Measurements from ENCODE around the gene ZNF26.

ZNF26 gene

GRCh38 chr12:133037207-133038005 is 51.2 kb downstream of the ZNF26 start, which contains the start of gene ZNF84:
ZNF84 (plus strand) TSS chr12:133037509; CDS start chr12:133041468, 3,959 bp downstream.
- peaks cover 7% of the 10 kb centered on the region for H3K4me1 ChIP-seq (ENCODE audit: control insufficient read depth, insufficient read depth, low read length)
- H3K27me3 ChIP-seq (replicated peaks; ENCODE audit: control insufficient read depth, insufficient read depth, low read length): no peaks in the 10 kb centered on the region
- H3K9me3 ChIP-seq (ENCODE audit: control insufficient read depth, low read length): peaks cover 31% of the 10 kb centered on the region
- DNase-seq (ENCODE audit: low read depth): peak; percentile 99
- H3K4me3 ChIP-seq (ENCODE audit: low read length): peak within 1 kb of the TSS; percentile 91
- H3K36me3 ChIP-seq (ENCODE audit: control insufficient read depth, insufficient read depth, low read length, severe bottlenecking): peaks cover 22% of the 10 kb centered on the region
- H3K9ac ChIP-seq (ENCODE audit: low read length): peak within 1 kb of the TSS; percentile 90

- H3K27me3 ChIP-seq (replicated peaks; ENCODE audit: control insufficient read depth, insufficient read depth, low read length): no peaks in the 10 kb centered on the region
- H3K36me3 ChIP-seq (ENCODE audit: control insufficient read depth, insufficient read depth, low read length, severe bottlenecking): peaks cover 30% of the 10 kb centered on the region
- peaks cover 7% of the 10 kb centered on the region for H3K4me1 ChIP-seq (ENCODE audit: control insufficient read depth, insufficient read depth, low read length)
- DNase-seq (ENCODE audit: low read depth): peak; percentile 10
- peaks cover 39% of the 10 kb centered on the region for H3K9me3 ChIP-seq (ENCODE audit: control insufficient read depth, low read length)
- H3K9ac ChIP-seq (ENCODE audit: low read length): peak overlapping the region; percentile 90
- peak overlapping the region; percentile 91 for H3K4me3 ChIP-seq (ENCODE audit: low read length)
Observed at GRCh38 chr12:133038118-133038709, 52.0 kb downstream of the ZNF26 start.

- Histone ChIP-seq H3K4me1 (ENCODE audit: control insufficient read depth, insufficient read depth, low read length) (no peaks in the 10 kb centered on the region), H3K9ac (ENCODE audit: low read length) (no peak overlapping the region), H3K36me3 (ENCODE audit: control insufficient read depth, insufficient read depth, low read length, severe bottlenecking) (peaks cover 98% of the 10 kb centered on the region), H3K27me3 (replicated peaks; ENCODE audit: control insufficient read depth, insufficient read depth, low read length) (no peaks in the 10 kb centered on the region), H3K9me3 (ENCODE audit: control insufficient read depth, low read length) (peaks cover 98% of the 10 kb centered on the region), H3K4me3 (ENCODE audit: low read length) (peak overlapping the region; percentile 68)
- DNase-seq (ENCODE audit: low read depth): no peak
Observed at GRCh38 chr12:133046698-133047097, 60.5 kb downstream of the ZNF26 start.

- no peak for DNase-seq (ENCODE audit: low read depth)
- peaks cover 100% of the 10 kb centered on the region for H3K9me3 ChIP-seq (ENCODE audit: control insufficient read depth, low read length)
- H3K4me1 ChIP-seq (ENCODE audit: control insufficient read depth, insufficient read depth, low read length): no peaks in the 10 kb centered on the region
- H3K4me3 ChIP-seq (ENCODE audit: low read length): peak overlapping the region; percentile 76
- no peaks in the 10 kb centered on the region for H3K27me3 ChIP-seq (replicated peaks; ENCODE audit: control insufficient read depth, insufficient read depth, low read length)
- H3K9ac ChIP-seq (ENCODE audit: low read length): no peak overlapping the region
- peaks cover 99% of the 10 kb centered on the region for H3K36me3 ChIP-seq (ENCODE audit: control insufficient read depth, insufficient read depth, low read length, severe bottlenecking)
Observed at GRCh38 chr12:133057446-133057845, 71.3 kb downstream of the ZNF26 start.

GRCh38 chr12:133058203-133059113 is 72.3 kb downstream of the ZNF26 start:
- no peak overlapping the region for H3K9ac ChIP-seq (ENCODE audit: low read length)
- H3K27me3 ChIP-seq (replicated peaks; ENCODE audit: control insufficient read depth, insufficient read depth, low read length): no peaks in the 10 kb centered on the region
- peak overlapping the region; percentile 76 for H3K4me3 ChIP-seq (ENCODE audit: low read length)
- H3K9me3 ChIP-seq (ENCODE audit: control insufficient read depth, low read length): peaks cover 100% of the 10 kb centered on the region
- H3K36me3 ChIP-seq (ENCODE audit: control insufficient read depth, insufficient read depth, low read length, severe bottlenecking): peaks cover 99% of the 10 kb centered on the region
- no peaks in the 10 kb centered on the region for H3K4me1 ChIP-seq (ENCODE audit: control insufficient read depth, insufficient read depth, low read length)
- DNase-seq (ENCODE audit: low read depth): no peak

GRCh38 chr12:133061954-133062353 is 75.8 kb downstream of the ZNF26 start:
- no peaks in the 10 kb centered on the region for H3K4me1 ChIP-seq (ENCODE audit: control insufficient read depth, insufficient read depth, low read length)
- peaks cover 72% of the 10 kb centered on the region for H3K36me3 ChIP-seq (ENCODE audit: control insufficient read depth, insufficient read depth, low read length, severe bottlenecking)
- no peak for DNase-seq (ENCODE audit: low read depth)
- H3K9me3 ChIP-seq (ENCODE audit: control insufficient read depth, low read length): peaks cover 99% of the 10 kb centered on the region
- no peak overlapping the region for H3K9ac ChIP-seq (ENCODE audit: low read length)
- H3K4me3 ChIP-seq (ENCODE audit: low read length): peak overlapping the region; percentile 76
- H3K27me3 ChIP-seq (replicated peaks; ENCODE audit: control insufficient read depth, insufficient read depth, low read length): no peaks in the 10 kb centered on the region

- no peaks in the 10 kb centered on the region for H3K27me3 ChIP-seq (replicated peaks; ENCODE audit: control insufficient read depth, insufficient read depth, low read length)
- H3K4me1 ChIP-seq (ENCODE audit: control insufficient read depth, insufficient read depth, low read length): no peaks in the 10 kb centered on the region
- DNase-seq (ENCODE audit: low read depth): no peak
- H3K9ac ChIP-seq (ENCODE audit: low read length): no peak overlapping the region
- H3K4me3 ChIP-seq (ENCODE audit: low read length): peak overlapping the region; percentile 76
- H3K9me3 ChIP-seq (ENCODE audit: control insufficient read depth, low read length): peaks cover 99% of the 10 kb centered on the region
- peaks cover 56% of the 10 kb centered on the region for H3K36me3 ChIP-seq (ENCODE audit: control insufficient read depth, insufficient read depth, low read length, severe bottlenecking)
Observed at GRCh38 chr12:133063556-133063955, 77.4 kb downstream of the ZNF26 start.

GRCh38 chr12:133073836-133074235 is 87.7 kb downstream of the ZNF26 start:
- H3K27me3 ChIP-seq (replicated peaks; ENCODE audit: control insufficient read depth, insufficient read depth, low read length): no peaks in the 10 kb centered on the region
- H3K9ac ChIP-seq (ENCODE audit: low read length): no peak overlapping the region
- peaks cover 84% of the 10 kb centered on the region for H3K9me3 ChIP-seq (ENCODE audit: control insufficient read depth, low read length)
- no peaks in the 10 kb centered on the region for H3K4me1 ChIP-seq (ENCODE audit: control insufficient read depth, insufficient read depth, low read length)
- H3K36me3 ChIP-seq (ENCODE audit: control insufficient read depth, insufficient read depth, low read length, severe bottlenecking): no peaks in the 10 kb centered on the region
- DNase-seq (ENCODE audit: low read depth): no peak
- H3K4me3 ChIP-seq (ENCODE audit: low read length): peak overlapping the region; percentile 8

All from adipocyte (in vitro differentiated cells).